Suprapubic skin (tissue), 4 donors: ENCODE data around the gene SCAP.

Source experiments
- CTCF ChIP-seq, 2 donors: fragments of 200-600 bp in 1 of 2; fragments of 450-650 bp in 1 of 2; sonication (generic) in 1 of 2; IDR thresholded peaks; one replicate each; pipeline ENCODE4 v1.5.1; 2016 to 2019; ENCODE audit warnings: antibody characterized with exemption in 2 of 2, mild to moderate bottlenecking in 1 of 2, moderate library complexity in 1 of 2
- EP300 ChIP-seq: sonication (generic); formaldehyde crosslinking; IDR thresholded peaks from one replicate; pipeline ENCODE4 v1.6.1; 2017; ENCODE audit warnings: antibody characterized with exemption
- POLR2A ChIP-seq, 2 donors: fragments of 450-650 bp; IDR thresholded peaks; one replicate each; pipeline ENCODE4 v1.6.1; 2017; ENCODE audit warnings: antibody characterized with exemption in 2 of 2, mild to moderate bottlenecking in 2 of 2, moderate library complexity in 2 of 2
- POLR2AphosphoS5 ChIP-seq, 3 donors: sonication (generic); formaldehyde crosslinking; IDR thresholded peaks; one replicate each; pipeline ENCODE4 v1.6.1; 2017; ENCODE audit warnings: antibody characterized with exemption in 3 of 3

- no peak for TF ChIP-seq POLR2A (IDR thresholded peaks at IDR 0.05)
- no peak for TF ChIP-seq CTCF (IDR thresholded peaks at IDR 0.05)
- no peak for TF ChIP-seq POLR2AphosphoS5 (IDR thresholded peaks at IDR 0.05)
- no peak for TF ChIP-seq EP300
Measured at GRCh38 chr3:47429476-47430270, 46.1 kb downstream of the SCAP start.
